Measurements from ENCODE around the gene HPCAL1.

Gene HPCAL1

GRCh38 chr2:10336283-10336682 is 33.6 kb downstream of the HPCAL1 start:
- H3K4me3 ChIP-seq (ENCODE audit: low read depth, low read length), result no peak overlapping the region
- no peak for TF ChIP-seq CTCF (IDR thresholded peaks at IDR 0.05; ENCODE audit: low read depth, low read length)

- H3K4me3 ChIP-seq (ENCODE audit: low read depth, low read length), result no peak overlapping the region
Observed at GRCh38 chr2:10337449-10338269, 35.0 kb downstream of the HPCAL1 start.

DNA sequence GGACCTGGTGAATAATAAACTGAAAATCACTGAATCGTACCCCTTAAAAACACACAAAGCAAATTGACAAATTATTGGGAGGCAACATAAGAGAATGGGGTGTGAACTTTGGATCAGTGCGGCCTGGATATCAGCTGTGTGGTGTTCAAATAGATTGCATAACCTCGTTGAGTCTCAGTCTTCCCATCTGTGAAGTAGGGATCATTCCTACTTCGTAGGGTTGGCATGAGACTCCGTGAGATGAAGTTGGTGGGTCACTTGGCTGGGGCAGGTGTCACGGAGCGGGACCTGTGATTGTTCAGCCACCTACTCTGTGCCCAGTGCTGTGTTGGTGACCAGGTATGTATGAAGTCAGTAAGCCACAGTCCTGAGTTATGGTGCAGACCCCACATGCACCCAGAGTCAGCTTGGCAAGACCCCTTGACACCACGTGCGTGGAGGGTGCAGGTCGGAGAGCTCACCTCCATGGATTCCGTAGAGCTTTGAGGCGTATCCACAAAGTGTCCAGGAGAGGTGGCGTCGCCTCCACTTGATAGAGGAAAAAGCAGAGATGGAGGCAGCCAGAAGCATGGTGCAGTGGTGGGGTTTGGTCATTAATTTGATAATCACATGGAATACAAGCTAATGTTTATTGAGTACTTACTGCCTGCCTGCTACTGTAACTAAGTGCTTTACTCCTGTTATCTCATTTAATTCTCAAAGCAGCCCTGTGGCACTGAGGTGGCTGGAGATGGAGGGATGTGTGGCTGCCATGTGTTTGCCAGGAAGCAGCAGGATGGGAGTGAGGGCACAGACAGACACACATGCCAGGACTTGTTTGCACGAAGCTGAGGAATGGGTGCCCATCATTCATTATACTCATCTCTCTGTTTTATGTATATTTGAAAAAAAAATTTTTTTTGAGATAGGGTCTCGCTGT is 35.8 kb downstream of the HPCAL1 start:
- no peak overlapping the region for H3K4me3 ChIP-seq (ENCODE audit: low read depth, low read length)
- TF ChIP-seq CTCF (IDR thresholded peaks at IDR 0.05; ENCODE audit: low read depth, low read length), result no peak

More at GRCh38 chr2:10337449-10338269, 35.0 kb downstream of the HPCAL1 start:
- TF ChIP-seq CTCF (IDR thresholded peaks at IDR 0.05; ENCODE audit: low read depth, low read length), result no peak

DNA sequence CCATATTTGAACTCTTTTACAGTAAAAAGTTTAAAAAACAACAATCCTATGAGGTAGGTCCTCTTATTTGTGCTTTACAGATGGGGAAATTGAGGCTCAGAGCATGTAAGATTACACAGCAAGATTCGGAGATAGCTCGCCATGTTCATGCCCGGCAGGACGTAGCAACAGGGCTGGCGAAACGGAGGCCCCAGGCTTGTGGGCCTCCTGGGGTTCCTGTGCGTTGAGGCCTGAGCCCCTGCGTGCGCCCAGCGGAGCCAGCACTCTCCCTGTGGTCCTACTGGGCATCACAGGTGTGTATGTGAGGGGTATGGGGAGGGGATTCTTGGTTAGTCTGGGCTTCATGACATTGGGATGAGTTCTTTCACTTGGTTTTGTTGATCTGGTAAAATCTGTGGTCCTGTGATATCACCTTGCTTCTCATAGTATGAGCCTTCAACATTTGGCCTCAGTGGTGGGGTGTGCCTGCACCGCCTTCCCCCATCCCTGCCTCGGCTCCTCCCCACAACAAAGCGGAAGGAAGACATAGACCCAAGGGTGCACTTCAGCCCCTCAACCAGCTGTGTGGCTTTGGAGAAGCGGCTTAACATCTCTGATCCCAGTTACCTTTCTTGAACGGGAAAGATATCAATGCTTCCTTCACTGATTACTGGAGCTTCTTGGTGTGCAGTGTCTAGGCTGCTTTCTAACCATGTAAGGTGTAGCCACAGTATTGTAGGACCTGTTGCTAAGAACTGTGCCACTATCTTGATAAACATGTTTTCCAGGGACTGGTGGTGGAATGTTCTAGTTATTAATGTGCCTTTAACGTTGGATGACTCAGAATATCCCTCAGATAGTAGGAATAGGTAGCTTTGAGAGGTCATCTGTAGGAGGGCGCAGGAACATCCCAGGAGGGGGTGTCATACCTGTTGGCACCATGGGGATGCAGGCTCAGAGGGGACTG is 37.2 kb downstream of the HPCAL1 start:
- H3K4me3 ChIP-seq (ENCODE audit: low read depth, low read length), result no peak overlapping the region
- no peak for TF ChIP-seq CTCF (IDR thresholded peaks at IDR 0.05; ENCODE audit: low read depth, low read length)

GRCh38 chr2:10340593-10340975 is 37.9 kb downstream of the HPCAL1 start:
- no peak for TF ChIP-seq CTCF (IDR thresholded peaks at IDR 0.05; ENCODE audit: low read depth, low read length)
- no peak overlapping the region for H3K4me3 ChIP-seq (ENCODE audit: low read depth, low read length)

DNA sequence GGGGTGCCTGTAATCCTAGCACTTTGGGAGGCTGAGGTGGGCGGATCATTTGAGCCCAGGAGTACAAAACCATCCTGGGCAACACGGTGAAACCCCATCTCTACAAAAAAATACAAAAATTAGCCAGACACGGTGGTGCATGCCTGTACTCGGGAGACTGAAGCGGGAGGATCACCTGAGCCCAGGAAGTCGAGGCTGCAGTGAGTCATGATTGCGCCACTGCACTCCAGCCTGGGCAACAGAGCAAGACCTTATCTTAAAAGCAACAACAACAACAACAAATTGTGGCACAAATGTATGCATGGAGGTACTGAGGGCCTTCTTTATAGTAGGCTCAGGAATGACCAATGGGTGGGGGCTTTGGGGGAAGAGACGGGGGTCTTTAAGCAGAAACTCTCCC is 38.5 kb downstream of the HPCAL1 start:
- TF ChIP-seq CTCF (IDR thresholded peaks at IDR 0.05; ENCODE audit: low read depth, low read length), result no peak
- no peak overlapping the region for H3K4me3 ChIP-seq (ENCODE audit: low read depth, low read length)

All from WI38 (cell line).